Measurements from ENCODE around the gene AP5S1. TPM values are rescaled to one million over a fixed set of nuclear protein-coding genes. Genes with fewer than 3 reads are reported as not detected.

The AP5S1 gene
- total and polyA plus RNA-seq, 10 of the 15 experiments (the other 5 are each of a cell fraction or from before 2014, with no cell fraction given), result 3.8 to 13.2 (median 7.8) TPM

GRCh38 chr20:3782597-3782996 lies 37.8 kb upstream of the AP5S1 start:
- Histone ChIP-seq H3K27ac (ENCODE audit: control insufficient read depth, insufficient read depth) (no peak overlapping the region), H3K4me2 (ENCODE audit: control insufficient read depth, insufficient read depth) (no peak overlapping the region), H4K20me1 (ENCODE audit: control insufficient read depth, insufficient read depth) (no peaks in the 10 kb centered on the region), H2AFZ (ENCODE audit: control insufficient read depth, low read depth, low read length) (no peak overlapping the region), H3K4me1 (ENCODE audit: control insufficient read depth, insufficient read depth, low read length) (peaks cover 25% of the 10 kb centered on the region), H3K9me3 (replicated peaks; ENCODE audit: control insufficient read depth, insufficient read depth, low read length) (no peaks in the 10 kb centered on the region), H3K9ac (ENCODE audit: control insufficient read depth, insufficient read depth, low read length) (no peak overlapping the region), H3K79me2 (ENCODE audit: control insufficient read depth, insufficient read depth, low read length) (peaks cover 14% of the 10 kb centered on the region), H3K27me3 (replicated peaks in 1 of 2; ENCODE audit: control insufficient read depth in 2 of 2, insufficient read depth in 2 of 2, low read length in 1 of 2) (peaks cover 12% of the 10 kb centered on the region in 2 experiments), H3K36me3 (ENCODE audit: control insufficient read depth in 2 of 2, insufficient read depth in 2 of 2, low read length in 1 of 2) (no peaks in the 10 kb centered on the region), H3K4me3 (no peak overlapping the region)
- CTCF ChIA-PET, result interaction anchor here (1.4 to 1.7 kb wide), 2 partner anchors 15 to 303 kb away, joined by 6 read pairs; partner anchors contain the start of gene ADISSP
- DNase-seq (ENCODE audit: low read depth, low spot score), result no peak
- intact Hi-C loops (cut with micrococcal nuclease; ENCODE audit: unreplicated experiment), result loop anchor here (5.0 to 10.0 kb wide), 2 partner anchors 65 to 232 kb away; partner anchors contain the start of gene RNF24
- TF ChIP-seq MYC (IDR thresholded peaks at IDR 0.05; ENCODE audit: insufficient read depth, insufficient read length, insufficient replicate concordance, low read length, severe bottlenecking), result no peak
- TF ChIP-seq SMAD5 (IDR thresholded peaks at IDR 0.05; ENCODE audit: low read depth), result 0 out of 2 replicates have a peak, but pooled peaks have one; percentile 29
- RAD21 ChIA-PET (ENCODE audit: unreplicated experiment), result no interaction called here
- WGBS (ENCODE audit: insufficient coverage, insufficient replicate concordance, low lambda C conversion rate, missing lambda C conversion rate), result 91% methylated on average over 6 of the region's 6 CpGs
- BruUV-seq (replicated peaks), result no TSS peak
- in situ Hi-C loops (cut with MboI), result loop anchor here (5.0 kb wide), 1 partner anchor 305 kb away; no protein-coding TSS in a partner anchor
- POLR2A ChIA-PET, result no interaction called here
- SMC1A ChIA-PET (ENCODE audit: uncharacterized antibody, unreplicated experiment), result no interaction called here
- ATAC-seq, result no peak
- no peak for FAIRE-seq

DNA sequence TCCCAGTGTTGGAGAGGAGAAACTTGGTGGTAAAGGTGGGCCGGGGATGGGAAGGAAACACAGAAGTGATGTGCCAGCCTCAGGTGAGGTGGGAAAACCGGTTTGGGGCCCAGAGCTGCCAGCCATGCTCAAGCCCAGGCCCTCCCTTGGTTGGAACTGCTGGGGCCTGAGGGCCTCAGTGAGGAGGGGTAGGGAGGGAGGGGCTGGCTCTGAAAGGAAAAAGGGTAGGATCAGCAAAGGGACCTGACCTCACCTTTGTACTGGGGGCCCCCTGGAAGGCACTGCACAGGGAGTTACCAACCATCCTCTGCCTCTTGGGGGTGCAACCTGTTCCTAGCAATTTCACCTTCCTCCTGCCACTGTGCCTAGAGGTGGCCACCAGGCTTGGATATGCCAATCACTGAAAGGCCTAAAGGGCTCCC lies 37.3 kb upstream of the AP5S1 start:
- ChIA-PET CTCF (interaction anchor here (1.4 kb wide), 1 partner anchor 14 kb away, joined by 4 read pairs; no protein-coding TSS in a partner anchor), RAD21 (ENCODE audit: unreplicated experiment) (no interaction called here), POLR2A (no interaction called here), SMC1A (ENCODE audit: uncharacterized antibody, unreplicated experiment) (no interaction called here)
- H3K27me3 ChIP-seq (replicated peaks in 1 of 2; ENCODE audit: control insufficient read depth in 2 of 2, insufficient read depth in 2 of 2, low read length in 1 of 2), result peaks cover 7 to 9% of the 10 kb centered on the region in 2 experiments
- H2AFZ ChIP-seq (ENCODE audit: control insufficient read depth, low read depth, low read length), result no peak overlapping the region
- 90% methylated on average over 2 of the region's 2 CpGs for WGBS (ENCODE audit: insufficient coverage, insufficient replicate concordance, low lambda C conversion rate, missing lambda C conversion rate)
- H3K9me3 ChIP-seq (replicated peaks; ENCODE audit: control insufficient read depth, insufficient read depth, low read length), result no peaks in the 10 kb centered on the region
- H3K4me1 ChIP-seq (ENCODE audit: control insufficient read depth, insufficient read depth, low read length), result peaks cover 20% of the 10 kb centered on the region
- no peak overlapping the region for H3K27ac ChIP-seq (ENCODE audit: control insufficient read depth, insufficient read depth)
- H3K9ac ChIP-seq (ENCODE audit: control insufficient read depth, insufficient read depth, low read length), result no peak overlapping the region
- peaks cover 14% of the 10 kb centered on the region for H3K79me2 ChIP-seq (ENCODE audit: control insufficient read depth, insufficient read depth, low read length)
- ATAC-seq, result no peak
- no peak for FAIRE-seq
- intact Hi-C loops (cut with micrococcal nuclease; ENCODE audit: unreplicated experiment), result loop anchor here (5.0 to 10.0 kb wide), 2 partner anchors 66 to 232 kb away; partner anchors contain the start of gene RNF24
- no peaks in the 10 kb centered on the region for H3K36me3 ChIP-seq (ENCODE audit: control insufficient read depth in 2 of 2, insufficient read depth in 2 of 2, low read length in 1 of 2)
- H3K4me3 ChIP-seq, result no peak overlapping the region
- in situ Hi-C loops (cut with MboI), result loop anchor here (5.0 kb wide), 1 partner anchor 304 kb away; no protein-coding TSS in a partner anchor
- BruUV-seq (replicated peaks), result no TSS peak
- no peak for DNase-seq (ENCODE audit: low read depth, low spot score)
- no peaks in the 10 kb centered on the region for H4K20me1 ChIP-seq (ENCODE audit: control insufficient read depth, insufficient read depth)
- H3K4me2 ChIP-seq (ENCODE audit: control insufficient read depth, insufficient read depth), result no peak overlapping the region
- TF ChIP-seq, protein P1, sequence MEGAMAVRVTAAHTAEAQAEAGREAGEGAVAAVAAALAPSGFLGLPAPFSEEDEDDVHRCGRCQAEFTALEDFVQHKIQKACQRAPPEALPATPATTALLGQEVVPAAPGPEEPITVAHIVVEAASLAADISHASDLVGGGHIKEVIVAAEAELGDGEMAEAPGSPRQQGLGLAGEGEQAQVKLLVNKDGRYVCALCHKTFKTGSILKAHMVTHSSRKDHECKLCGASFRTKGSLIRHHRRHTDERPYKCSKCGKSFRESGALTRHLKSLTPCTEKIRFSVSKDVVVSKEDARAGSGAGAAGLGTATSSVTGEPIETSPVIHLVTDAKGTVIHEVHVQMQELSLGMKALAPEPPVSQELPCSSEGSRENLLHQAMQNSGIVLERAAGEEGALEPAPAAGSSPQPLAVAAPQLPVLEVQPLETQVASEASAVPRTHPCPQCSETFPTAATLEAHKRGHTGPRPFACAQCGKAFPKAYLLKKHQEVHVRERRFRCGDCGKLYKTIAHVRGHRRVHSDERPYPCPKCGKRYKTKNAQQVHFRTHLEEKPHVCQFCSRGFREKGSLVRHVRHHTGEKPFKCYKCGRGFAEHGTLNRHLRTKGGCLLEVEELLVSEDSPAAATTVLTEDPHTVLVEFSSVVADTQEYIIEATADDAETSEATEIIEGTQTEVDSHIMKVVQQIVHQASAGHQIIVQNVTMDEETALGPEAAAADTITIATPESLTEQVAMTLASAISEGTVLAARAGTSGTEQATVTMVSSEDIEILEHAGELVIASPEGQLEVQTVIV (IDR thresholded peaks at IDR 0.05; ENCODE audit: borderline replicate concordance, partially characterized antibody), result no peak
- TF ChIP-seq YY1 (IDR thresholded peaks at IDR 0.05; ENCODE audit: low read depth, low read length) (no peak), LARP7 (IDR thresholded peaks at IDR 0.05) (no peak), CUX1 (IDR thresholded peaks at IDR 0.05; ENCODE audit: insufficient replicate concordance, low read depth, low read length) (no peak), PAX8 (IDR thresholded peaks at IDR 0.05) (no peak)
